HepG2 (cell line): Measurements from ENCODE around the gene ADAT3. TPM values are rescaled to one million over a fixed set of nuclear protein-coding genes. Genes with fewer than 3 reads are reported as not detected.

Experiments used
- FOXP1 ChIP-seq, 2 experiments: fragments of 450-650 bp in 1 of 2; IDR thresholded peaks; 2 replicates each; pipeline ENCODE4 v1.6.1; 2017 to 2018; ENCODE audit warnings: antibody characterized with exemption in 1 of 2
- KDM5A ChIP-seq: fragments of 200-600 bp; sonication (generic); IDR thresholded peaks from 2 replicates; pipeline ENCODE4 v1.7.0; 2018; ENCODE audit warnings: antibody characterized with exemption, mild to moderate bottlenecking, low read length, borderline replicate concordance
- MTF2 ChIP-seq: sonication (generic); formaldehyde crosslinking; IDR thresholded peaks from 2 replicates; pipeline ENCODE4 v1.5.0; 2020; ENCODE audit warnings: missing genetic modification reagents, borderline replicate concordance
- SNAI1 ChIP-seq: sonication (generic); formaldehyde crosslinking; IDR thresholded peaks from 2 replicates; pipeline ENCODE4 v1.5.0; 2020; ENCODE audit warnings: mild to moderate bottlenecking, missing genetic modification reagents, borderline replicate concordance
- SP2 ChIP-seq: sonication (generic); formaldehyde crosslinking; IDR thresholded peaks from 2 replicates; pipeline ENCODE4 v1.5.1; 2020; ENCODE audit warnings: mild to moderate bottlenecking, missing genetic modification reagents
- SRSF1 ChIP-seq: fragments of 200-400 bp; formaldehyde crosslinking; optimal IDR thresholded peaks from 2 replicates; pipeline ENCODE3; 2017; ENCODE audit warnings: mild to moderate bottlenecking, low read depth, low read length, moderate library complexity
- ZNF17 ChIP-seq: sonication (generic); formaldehyde crosslinking; IDR thresholded peaks from 2 replicates; pipeline ENCODE4 v1.5.0; 2020; ENCODE audit warnings: mild to moderate bottlenecking, missing genetic modification reagents
- ZNF224 ChIP-seq: sonication (generic); formaldehyde crosslinking; IDR thresholded peaks from 2 replicates; pipeline ENCODE4 v1.5.0; 2020; ENCODE audit warnings: mild to moderate bottlenecking, missing genetic modification reagents
- ZNF367 ChIP-seq: sonication (generic); formaldehyde crosslinking; IDR thresholded peaks from 2 replicates; pipeline ENCODE4 v1.4.0; 2020; ENCODE audit warnings: missing genetic modification reagents, borderline replicate concordance
- ZNF562 ChIP-seq: sonication (generic); formaldehyde crosslinking; IDR thresholded peaks from 2 replicates; pipeline ENCODE4 v1.8.0; 2022; ENCODE audit warnings: missing genetic modification reagents, borderline replicate concordance
- ZNF563 ChIP-seq: sonication (generic); formaldehyde crosslinking; IDR thresholded peaks from 2 replicates; pipeline ENCODE4 v1.8.0; 2022; ENCODE audit warnings: mild to moderate bottlenecking, moderate library complexity, missing genetic modification reagents
- ZNF589 ChIP-seq: sonication (generic); formaldehyde crosslinking; conservative IDR thresholded peaks from 2 replicates; pipeline ENCODE4 v1.8.0; 2022; ENCODE audit warnings: mild to moderate bottlenecking, moderate library complexity, missing genetic modification reagents
- ZNF724P ChIP-seq: sonication (generic); formaldehyde crosslinking; IDR thresholded peaks from 2 replicates; pipeline ENCODE4 v1.8.0; 2022; ENCODE audit warnings: missing genetic modification reagents, borderline replicate concordance
- polyA plus RNA-seq, 8 experiments: library from polyadenylated mRNA; depleted of rRNA in 3 of 8; stranded (reverse) in 7 of 8; unstranded in 1 of 8; fragments of >200 nt; fragmentation: Illumina TruSeq in 4 of 8; extraction: Trizol in 4 of 8; gene quantifications; 2 replicates each; pipeline versions ENCODE4 v1.2.1 to v1.2.3, GENCODE V29; 2011 to 2016; ENCODE audit warnings: low read depth in 4 of 8, missing spikeins in 1 of 8, mixed read lengths in 1 of 8; ENCODE audit not compliant: insufficient read depth in 1 of 8
- total RNA-seq, 5 experiments: library from RNA; depleted of rRNA; stranded (reverse); fragments of >200 nt; fragmentation: Illumina TruSeq; extraction: Trizol; gene quantifications; 2 replicates each; pipeline ENCODE4 v1.2.3, GENCODE V29; 2016; ENCODE audit warnings: low read depth in 1 of 5
- TF ChIP-seq, protein P1 (sequence below): conservative IDR thresholded peaks from 2 replicates; pipeline ENCODE4 v1.6.1; 2018; ENCODE audit warnings: missing genetic modification reagents
- TF ChIP-seq, protein P2 (sequence below): sonication (generic); formaldehyde crosslinking; IDR thresholded peaks from 2 replicates; pipeline ENCODE4 v1.4.0; 2020; ENCODE audit warnings: missing genetic modification reagents
- TF ChIP-seq, protein P3 (sequence below): sonication (generic); formaldehyde crosslinking; IDR thresholded peaks from 2 replicates; pipeline ENCODE4 v1.8.0; 2022; ENCODE audit warnings: missing genetic modification reagents, mild to moderate bottlenecking, moderate library complexity, borderline replicate concordance
- TF ChIP-seq, protein P4 (sequence below): sonication (generic); formaldehyde crosslinking; IDR thresholded peaks from 2 replicates; pipeline ENCODE4 v1.5.1; 2020; ENCODE audit warnings: missing genetic modification reagents, mild to moderate bottlenecking, borderline replicate concordance
- TF ChIP-seq, protein P5 (sequence below): fragments of 450-650 bp; IDR thresholded peaks from 2 replicates; pipeline ENCODE4 v1.6.1; 2017; ENCODE audit warnings: mild to moderate bottlenecking

ADAT3 gene
- total and polyA plus RNA-seq, 2 of the 13 experiments (the other 11 are each of a cell fraction or from before 2014, with no cell fraction given) = 0.95 to 3.5 TPM

DNA sequence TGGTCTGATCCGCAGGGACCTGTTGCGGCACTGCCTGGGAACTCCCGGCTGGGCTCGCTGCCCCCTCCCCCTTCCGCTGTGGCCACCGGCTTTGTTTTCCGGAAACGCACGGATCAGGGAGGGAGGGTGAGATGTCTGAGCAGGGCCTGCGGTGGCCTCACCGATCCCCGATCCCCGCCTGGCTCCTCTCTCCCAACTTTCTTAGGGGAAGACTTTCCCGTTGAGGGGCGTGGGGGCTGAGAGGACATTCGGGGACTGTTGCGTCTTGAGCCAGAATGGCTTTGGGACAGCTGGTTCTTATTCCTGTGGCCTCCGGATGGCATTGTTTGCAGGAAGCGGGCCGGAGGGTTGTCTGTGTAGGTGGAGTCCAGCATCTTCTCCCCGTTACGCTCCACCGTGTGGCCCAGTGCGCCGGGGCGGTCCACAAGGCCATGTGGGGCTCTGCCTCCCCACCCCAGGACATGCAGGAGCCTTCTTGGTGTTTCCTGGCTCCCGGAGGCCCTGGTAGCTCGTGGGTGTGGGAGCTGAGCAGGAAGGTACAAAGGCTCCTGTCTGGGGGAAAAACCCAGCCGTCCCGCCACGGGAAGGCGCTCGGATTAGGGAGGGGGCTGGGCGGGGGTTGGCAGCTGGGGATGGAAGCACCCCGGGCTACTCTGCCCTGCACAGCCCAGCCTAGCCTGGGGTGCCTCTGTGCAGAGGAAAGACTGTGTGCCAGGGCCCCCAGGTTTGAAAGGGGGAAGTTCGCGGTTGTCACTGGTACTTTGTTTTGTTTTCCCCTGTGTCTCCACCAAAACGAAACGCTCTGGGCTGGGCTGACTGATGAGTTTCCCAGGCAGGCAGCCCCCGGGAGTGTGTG is 37.1 kb downstream of the ADAT3 start (continued):
- TF ChIP-seq ZNF17 (CRISPR knock-in tag) = no peak
- TF ChIP-seq, protein P1, sequence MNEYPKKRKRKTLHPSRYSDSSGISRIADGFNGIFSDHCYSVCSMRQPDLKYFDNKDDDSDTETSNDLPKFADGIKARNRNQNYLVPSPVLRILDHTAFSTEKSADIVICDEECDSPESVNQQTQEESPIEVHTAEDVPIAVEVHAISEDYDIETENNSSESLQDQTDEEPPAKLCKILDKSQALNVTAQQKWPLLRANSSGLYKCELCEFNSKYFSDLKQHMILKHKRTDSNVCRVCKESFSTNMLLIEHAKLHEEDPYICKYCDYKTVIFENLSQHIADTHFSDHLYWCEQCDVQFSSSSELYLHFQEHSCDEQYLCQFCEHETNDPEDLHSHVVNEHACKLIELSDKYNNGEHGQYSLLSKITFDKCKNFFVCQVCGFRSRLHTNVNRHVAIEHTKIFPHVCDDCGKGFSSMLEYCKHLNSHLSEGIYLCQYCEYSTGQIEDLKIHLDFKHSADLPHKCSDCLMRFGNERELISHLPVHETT (CRISPR knock-in tag) = peak; percentile 66; the same call in 1 of the 2 replicates
- TF ChIP-seq ZNF589 (CRISPR knock-in tag) = 0 out of 2 replicates have a peak, but pooled peaks have one; percentile 38
- TF ChIP-seq ZNF724P (CRISPR knock-in tag) = no peak
- TF ChIP-seq, protein P2, sequence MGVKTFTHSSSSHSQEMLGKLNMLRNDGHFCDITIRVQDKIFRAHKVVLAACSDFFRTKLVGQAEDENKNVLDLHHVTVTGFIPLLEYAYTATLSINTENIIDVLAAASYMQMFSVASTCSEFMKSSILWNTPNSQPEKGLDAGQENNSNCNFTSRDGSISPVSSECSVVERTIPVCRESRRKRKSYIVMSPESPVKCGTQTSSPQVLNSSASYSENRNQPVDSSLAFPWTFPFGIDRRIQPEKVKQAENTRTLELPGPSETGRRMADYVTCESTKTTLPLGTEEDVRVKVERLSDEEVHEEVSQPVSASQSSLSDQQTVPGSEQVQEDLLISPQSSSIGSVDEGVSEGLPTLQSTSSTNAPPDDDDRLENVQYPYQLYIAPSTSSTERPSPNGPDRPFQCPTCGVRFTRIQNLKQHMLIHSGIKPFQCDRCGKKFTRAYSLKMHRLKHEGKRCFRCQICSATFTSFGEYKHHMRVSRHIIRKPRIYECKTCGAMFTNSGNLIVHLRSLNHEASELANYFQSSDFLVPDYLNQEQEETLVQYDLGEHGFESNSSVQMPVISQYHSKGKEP = no peak
- no peak for TF ChIP-seq ZNF562
- peak; percentile 56; the same call in 1 of the 2 replicates for TF ChIP-seq KDM5A
- no peak for TF ChIP-seq SP2 (CRISPR knock-in tag)
- TF ChIP-seq SNAI1 (CRISPR knock-in tag) = no peak
- TF ChIP-seq, protein P3, sequence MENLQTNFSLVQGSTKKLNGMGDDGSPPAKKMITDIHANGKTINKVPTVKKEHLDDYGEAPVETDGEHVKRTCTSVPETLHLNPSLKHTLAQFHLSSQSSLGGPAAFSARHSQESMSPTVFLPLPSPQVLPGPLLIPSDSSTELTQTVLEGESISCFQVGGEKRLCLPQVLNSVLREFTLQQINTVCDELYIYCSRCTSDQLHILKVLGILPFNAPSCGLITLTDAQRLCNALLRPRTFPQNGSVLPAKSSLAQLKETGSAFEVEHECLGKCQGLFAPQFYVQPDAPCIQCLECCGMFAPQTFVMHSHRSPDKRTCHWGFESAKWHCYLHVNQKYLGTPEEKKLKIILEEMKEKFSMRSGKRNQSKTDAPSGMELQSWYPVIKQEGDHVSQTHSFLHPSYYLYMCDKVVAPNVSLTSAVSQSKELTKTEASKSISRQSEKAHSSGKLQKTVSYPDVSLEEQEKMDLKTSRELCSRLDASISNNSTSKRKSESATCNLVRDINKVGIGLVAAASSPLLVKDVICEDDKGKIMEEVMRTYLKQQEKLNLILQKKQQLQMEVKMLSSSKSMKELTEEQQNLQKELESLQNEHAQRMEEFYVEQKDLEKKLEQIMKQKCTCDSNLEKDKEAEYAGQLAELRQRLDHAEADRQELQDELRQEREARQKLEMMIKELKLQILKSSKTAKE (CRISPR knock-in tag) = peak; percentile 67
- peak; percentile 0 for TF ChIP-seq SRSF1
- TF ChIP-seq ZNF224 (CRISPR knock-in tag) = no peak
- TF ChIP-seq, protein P4, sequence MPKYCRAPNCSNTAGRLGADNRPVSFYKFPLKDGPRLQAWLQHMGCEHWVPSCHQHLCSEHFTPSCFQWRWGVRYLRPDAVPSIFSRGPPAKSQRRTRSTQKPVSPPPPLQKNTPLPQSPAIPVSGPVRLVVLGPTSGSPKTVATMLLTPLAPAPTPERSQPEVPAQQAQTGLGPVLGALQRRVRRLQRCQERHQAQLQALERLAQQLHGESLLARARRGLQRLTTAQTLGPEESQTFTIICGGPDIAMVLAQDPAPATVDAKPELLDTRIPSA (CRISPR knock-in tag) = no peak
- no peak for TF ChIP-seq FOXP1 (IDR thresholded peaks at IDR 0.05)
- TF ChIP-seq FOXP1 (CRISPR knock-in tag; IDR thresholded peaks at IDR 0.05) = 0 out of 2 replicates have a peak, but pooled peaks have one; percentile 24
- TF ChIP-seq, protein P5, sequence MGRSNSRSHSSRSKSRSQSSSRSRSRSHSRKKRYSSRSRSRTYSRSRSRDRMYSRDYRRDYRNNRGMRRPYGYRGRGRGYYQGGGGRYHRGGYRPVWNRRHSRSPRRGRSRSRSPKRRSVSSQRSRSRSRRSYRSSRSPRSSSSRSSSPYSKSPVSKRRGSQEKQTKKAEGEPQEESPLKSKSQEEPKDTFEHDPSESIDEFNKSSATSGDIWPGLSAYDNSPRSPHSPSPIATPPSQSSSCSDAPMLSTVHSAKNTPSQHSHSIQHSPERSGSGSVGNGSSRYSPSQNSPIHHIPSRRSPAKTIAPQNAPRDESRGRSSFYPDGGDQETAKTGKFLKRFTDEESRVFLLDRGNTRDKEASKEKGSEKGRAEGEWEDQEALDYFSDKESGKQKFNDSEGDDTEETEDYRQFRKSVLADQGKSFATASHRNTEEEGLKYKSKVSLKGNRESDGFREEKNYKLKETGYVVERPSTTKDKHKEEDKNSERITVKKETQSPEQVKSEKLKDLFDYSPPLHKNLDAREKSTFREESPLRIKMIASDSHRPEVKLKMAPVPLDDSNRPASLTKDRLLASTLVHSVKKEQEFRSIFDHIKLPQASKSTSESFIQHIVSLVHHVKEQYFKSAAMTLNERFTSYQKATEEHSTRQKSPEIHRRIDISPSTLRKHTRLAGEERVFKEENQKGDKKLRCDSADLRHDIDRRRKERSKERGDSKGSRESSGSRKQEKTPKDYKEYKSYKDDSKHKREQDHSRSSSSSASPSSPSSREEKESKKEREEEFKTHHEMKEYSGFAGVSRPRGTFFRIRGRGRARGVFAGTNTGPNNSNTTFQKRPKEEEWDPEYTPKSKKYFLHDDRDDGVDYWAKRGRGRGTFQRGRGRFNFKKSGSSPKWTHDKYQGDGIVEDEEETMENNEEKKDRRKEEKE = no peak
- TF ChIP-seq ZNF563 = peak; percentile 38; the same call in 1 of the 2 replicates
- TF ChIP-seq ZNF367 = no peak
- no peak for TF ChIP-seq MTF2
